ENCODE data around the gene DRD2. TPM values are rescaled to one million over a fixed set of nuclear protein-coding genes. Genes with fewer than 3 reads are reported as not detected.

Gene DRD2
- polyA plus RNA-seq, 3 donors: 0.07 to 0.15 TPM; not detected in 1

- 85 to 92% (median 90%) methylated on average over 21 of the region's 21 CpGs for WGBS, 3 donors
- H3K27ac ChIP-seq (ENCODE audit: low read depth, low read length): no peak overlapping the region
These were observed 64.6 kb downstream of the DRD2 start for GRCh38 chr11:113410414-113411135.

GRCh38 chr11:113409526-113409925 lies 65.7 kb downstream of the DRD2 start:
- WGBS, 3 donors: 69 to 78% (median 75%) methylated on average over 3 of the region's 3 CpGs
- H3K27ac ChIP-seq (ENCODE audit: low read depth, low read length): no peak overlapping the region

GRCh38 chr11:113408887-113409286 lies 66.3 kb downstream of the DRD2 start:
- H3K27ac ChIP-seq (ENCODE audit: low read depth, low read length): no peak overlapping the region
- 84 to 90% (median 84%) methylated on average over 9 of the region's 9 CpGs for WGBS, 3 donors

- WGBS, 3 donors: 58 to 68% (median 61%) methylated on average over 9 of the region's 9 CpGs
- H3K27ac ChIP-seq (ENCODE audit: low read depth, low read length): no peak overlapping the region
These were observed 67.0 kb downstream of the DRD2 start for GRCh38 chr11:113408206-113408605.

GRCh38 chr11:113407163-113407562 lies 68.0 kb downstream of the DRD2 start:
- no peak overlapping the region for H3K27ac ChIP-seq (ENCODE audit: low read depth, low read length)
- WGBS, 3 donors: 68 to 79% (median 73%) methylated on average over 3 of the region's 3 CpGs

- 61 to 71% (median 68%) methylated on average over 7 of the region's 7 CpGs for WGBS, 3 donors
These were observed 69.3 kb downstream of the DRD2 start for GRCh38 chr11:113405724-113406478.

GRCh38 chr11:113404859-113405430 lies 70.3 kb downstream of the DRD2 start:
- 75 to 89% (median 83%) methylated on average over 7 of the region's 7 CpGs for WGBS, 3 donors
- no peak overlapping the region for H3K27ac ChIP-seq (ENCODE audit: low read depth, low read length)

More at GRCh38 chr11:113405724-113406478, 69.3 kb downstream of the DRD2 start:
- no peak overlapping the region for H3K27ac ChIP-seq (ENCODE audit: low read depth, low read length)

- WGBS, 3 donors: 6 to 19% (median 15%) methylated on average over 2 of the region's 2 CpGs
- no peak overlapping the region for H3K27ac ChIP-seq (ENCODE audit: low read depth, low read length)
These were observed 73.5 kb downstream of the DRD2 start for GRCh38 chr11:113401718-113402117.

- 66 to 73% (median 71%) methylated on average over 5 of the region's 5 CpGs for WGBS, 3 donors
- H3K27ac ChIP-seq (ENCODE audit: low read depth, low read length): no peak overlapping the region
These were observed 74.5 kb downstream of the DRD2 start for GRCh38 chr11:113400631-113401230.

GRCh38 chr11:113398669-113399430 lies 76.3 kb downstream of the DRD2 start:
- H3K27ac ChIP-seq (ENCODE audit: low read depth, low read length): no peak overlapping the region
- 85 to 89% (median 86%) methylated on average over 24 of the region's 24 CpGs for WGBS, 3 donors

- 92 to 94% (median 93%) methylated on average over 4 of the region's 4 CpGs for WGBS, 3 donors
- H3K27ac ChIP-seq (ENCODE audit: low read depth, low read length): no peak overlapping the region
These were observed 77.4 kb downstream of the DRD2 start for GRCh38 chr11:113397821-113398220.

GRCh38 chr11:113397212-113397611 lies 78.0 kb downstream of the DRD2 start:
- no peak overlapping the region for H3K27ac ChIP-seq (ENCODE audit: low read depth, low read length)
- WGBS, 3 donors: 76 to 96% (median 80%) methylated on average over 7 of the region's 7 CpGs

- no peak overlapping the region for H3K27ac ChIP-seq (ENCODE audit: low read depth, low read length)
- whole genome bisulfite sequencing, 3 donors: 40 to 84% (median 50%) methylated on average over 1 of the region's 1 CpG
These were observed 78.5 kb downstream of the DRD2 start for GRCh38 chr11:113396690-113397089.

GRCh38 chr11:113395782-113396336 lies 79.3 kb downstream of the DRD2 start:
- 91 to 93% (median 91%) methylated on average over 9 of the region's 9 CpGs for WGBS, 3 donors
- H3K27ac ChIP-seq (ENCODE audit: low read depth, low read length): no peak overlapping the region

- H3K27ac ChIP-seq (ENCODE audit: low read depth, low read length): no peak overlapping the region
- WGBS, 3 donors: 88 to 93% (median 93%) methylated on average over 11 of the region's 11 CpGs
These were observed 80.3 kb downstream of the DRD2 start for GRCh38 chr11:113394919-113395318.

GRCh38 chr11:113393501-113393985 lies 81.7 kb downstream of the DRD2 start:
- 69 to 84% (median 77%) methylated on average over 8 of the region's 8 CpGs for WGBS, 3 donors
- H3K27ac ChIP-seq (ENCODE audit: low read depth, low read length): no peak overlapping the region

GRCh38 chr11:113392236-113392921 lies 82.8 kb downstream of the DRD2 start:
- no peak overlapping the region for H3K27ac ChIP-seq (ENCODE audit: low read depth, low read length)
- 61 to 81% (median 69%) methylated on average over 3 of the region's 3 CpGs for WGBS, 3 donors
